Vagina (tissue), 2 donors: ENCODE results near the gene KCND2.

Experiments used
- CTCF ChIP-seq, 3 experiments: fragments of 450-650 bp in 2 of 3; fragments of 200-600 bp in 1 of 3; sonication (generic) in 1 of 3; IDR thresholded peaks; one replicate each; pipeline ENCODE4 v1.5.1; 2017 to 2019; ENCODE audit warnings: antibody characterized with exemption in 3 of 3, mild to moderate bottlenecking in 2 of 3, moderate library complexity in 2 of 3
- POLR2A ChIP-seq, 2 donors: fragments of 450-650 bp; IDR thresholded peaks; one replicate each; pipeline ENCODE4 v1.6.1; 2017; ENCODE audit warnings: antibody characterized with exemption in 2 of 2, mild to moderate bottlenecking in 2 of 2, moderate library complexity in 2 of 2
- POLR2AphosphoS5 ChIP-seq, 2 donors: sonication (generic); formaldehyde crosslinking; IDR thresholded peaks; one replicate each; pipeline ENCODE4 v1.9.0; 2017; ENCODE audit warnings: antibody characterized with exemption in 2 of 2, mild to moderate bottlenecking in 2 of 2, low read depth in 1 of 2; ENCODE audit not compliant: insufficient read depth in 1 of 2

GRCh38 chr7:120504386-120504785 is 231.4 kb downstream of the KCND2 start:
- no peak for TF ChIP-seq CTCF (IDR thresholded peaks at IDR 0.05)
- TF ChIP-seq POLR2AphosphoS5 (IDR thresholded peaks at IDR 0.05; ENCODE audit: insufficient read depth in 1 of 2, low read depth in 1 of 2): no peak
- TF ChIP-seq POLR2A (IDR thresholded peaks at IDR 0.05): no peak
